HepG2 (cell line): ENCODE measurements around the gene PFKL. TPM values are rescaled to one million over a fixed set of nuclear protein-coding genes. Genes with fewer than 3 reads are reported as not detected.
A peak's percentile ranks its signal among the peaks of the same experiment; 100 is the strongest.

Experiments used
- BCL6 ChIP-seq: IDR thresholded peaks from 2 replicates; pipeline ENCODE4 v1.6.1; 2016; ENCODE audit warnings: missing genetic modification reagents, missing compliant biosample characterization
- ESRRA ChIP-seq: sonication (generic); formaldehyde crosslinking; IDR thresholded peaks from 2 replicates; pipeline ENCODE4 v1.5.1; 2020; ENCODE audit warnings: mild to moderate bottlenecking, low read depth, missing genetic modification reagents
- KLF15 ChIP-seq: sonication (generic); formaldehyde crosslinking; IDR thresholded peaks from 2 replicates; pipeline ENCODE4 v1.8.1; 2023; ENCODE audit warnings: borderline replicate concordance, mild to moderate bottlenecking, inconsistent platforms, missing genetic modification reagents, mixed read lengths
- MLLT10 ChIP-seq: sonication (generic); formaldehyde crosslinking; IDR thresholded peaks from 2 replicates; pipeline ENCODE4 v1.4.0; 2020; ENCODE audit warnings: missing genetic modification reagents
- NKX3-1 ChIP-seq: sonication (generic); formaldehyde crosslinking; IDR thresholded peaks from 2 replicates; pipeline ENCODE4 v1.5.0; 2020; ENCODE audit warnings: missing genetic modification reagents
- NR1H2 ChIP-seq: sonication (generic); formaldehyde crosslinking; IDR thresholded peaks from 2 replicates; pipeline ENCODE4 v1.8.1; 2022; ENCODE audit warnings: low read depth, missing genetic modification reagents, borderline replicate concordance
- SRSF4 ChIP-seq: fragments of 200-400 bp; formaldehyde crosslinking; IDR thresholded peaks from one replicate; pipeline ENCODE4 v1.6.1; 2018; ENCODE audit warnings: mild to moderate bottlenecking, low read depth, low read length, moderate library complexity; ENCODE audit not compliant: poor library complexity, severe bottlenecking
- THAP9 ChIP-seq: sonication (generic); formaldehyde crosslinking; IDR thresholded peaks from 2 replicates; pipeline ENCODE4; 2020; ENCODE audit warnings: missing genetic modification reagents, mild to moderate bottlenecking, borderline replicate concordance
- XBP1 ChIP-seq: sonication (generic); formaldehyde crosslinking; IDR thresholded peaks from 2 replicates; pipeline ENCODE4 v1.5.0; 2020; ENCODE audit warnings: missing genetic modification reagents
- ZNF646 ChIP-seq: sonication (generic); formaldehyde crosslinking; IDR thresholded peaks from 2 replicates; pipeline ENCODE4 v1.9.0; 2021; ENCODE audit warnings: mild to moderate bottlenecking, missing genetic modification reagents
- ZNF816 ChIP-seq: sonication (generic); formaldehyde crosslinking; IDR thresholded peaks from 2 replicates; pipeline ENCODE4 v1.8.0; 2022; ENCODE audit warnings: missing genetic modification reagents, mild to moderate bottlenecking, borderline replicate concordance
- polyA plus RNA-seq, 8 experiments: library from polyadenylated mRNA; depleted of rRNA in 3 of 8; stranded (reverse) in 7 of 8; unstranded in 1 of 8; fragments of >200 nt; fragmentation: Illumina TruSeq in 4 of 8; extraction: Trizol in 4 of 8; gene quantifications; 2 replicates each; pipeline versions ENCODE4 v1.2.1 to v1.2.3, GENCODE V29; 2011 to 2016; ENCODE audit warnings: low read depth in 4 of 8, missing spikeins in 1 of 8, mixed read lengths in 1 of 8; ENCODE audit not compliant: insufficient read depth in 1 of 8
- total RNA-seq, 5 experiments: library from RNA; depleted of rRNA; stranded (reverse); fragments of >200 nt; fragmentation: Illumina TruSeq; extraction: Trizol; gene quantifications; 2 replicates each; pipeline ENCODE4 v1.2.3, GENCODE V29; 2016; ENCODE audit warnings: low read depth in 1 of 5

PFKL gene
- total and polyA plus RNA-seq, 2 of the 13 experiments (the other 11 are each of a cell fraction or from before 2014, with no cell fraction given): 92.8 to 106 TPM

- TF ChIP-seq KLF15 (CRISPR knock-in tag): peak; percentile 42; the same call in 1 of the 2 replicates
- no peak for TF ChIP-seq MLLT10 (CRISPR knock-in tag)
- peak; percentile 3; the same call in 1 of the 2 replicates for TF ChIP-seq ZNF816
- TF ChIP-seq ZNF646 (CRISPR knock-in tag): no peak
- peak; percentile 35 for TF ChIP-seq SRSF4
- peak; percentile 87; the same call in 1 of the 2 replicates for TF ChIP-seq THAP9 (CRISPR knock-in tag)
- TF ChIP-seq NKX3-1: no peak
- no peak for TF ChIP-seq NR1H2
- TF ChIP-seq BCL6: peak; percentile 56
- TF ChIP-seq ESRRA (CRISPR knock-in tag): 0 out of 2 replicates have a peak, but pooled peaks have one; percentile 33
- 0 out of 2 replicates have a peak, but pooled peaks have one; percentile 76 for TF ChIP-seq XBP1 (CRISPR knock-in tag)
Observed at GRCh38 chr21:44338971-44339910, 39.4 kb downstream of the PFKL start, which contains the start of gene CFAP410 (continued).
